CD4-positive, alpha-beta T cell (primary cell): ENCODE data around the gene NFIA. TPM values are rescaled to one million over a fixed set of nuclear protein-coding genes. Genes with fewer than 3 reads are reported as not detected.

Experiments
- ATAC-seq: fragments of 200-7000 bp; cut with Tn5 transposase; one replicate; pipeline ENCODE4 v1.10.0; 2022; ENCODE audit warnings: mild to moderate bottlenecking; ENCODE audit not compliant: poor library complexity
- CTCF ChIA-PET: fragments of 350-600 bp; sonication (Branson Sonifier 250); formaldehyde crosslinking; loops from one replicate; lab custom pipeline; 2021; ENCODE audit warnings: antibody characterized with exemption, inconsistent platforms; lab: Charles Lee
- POLR2A ChIA-PET: fragments of 350-600 bp; sonication (Branson Sonifier 250); formaldehyde crosslinking; loops from one replicate; lab custom pipeline; 2021; ENCODE audit warnings: antibody characterized with exemption, inconsistent platforms; lab: Charles Lee
- DNase-seq, 14 experiments: peaks; one replicate each; pipeline ENCODE4 v3.0.0-alpha.2; 2013 to 2020; ENCODE audit warnings: mixed read lengths in 2 of 14
- H3K27ac ChIP-seq, 2 donors: one replicate each; pipeline versions ENCODE4 v1.5.1 to v1.7.0; 2013; ENCODE audit warnings: low read length in 2 of 2, low read depth in 1 of 2, mild to moderate bottlenecking in 1 of 2
- H3K27me3 ChIP-seq, 2 experiments: 1 replicate in 1 of 2; 2 replicates in 1 of 2; pipeline versions ENCODE4 v1.6.1 to v1.7.0; 2013; ENCODE audit warnings: low read length in 2 of 2, control low read depth in 1 of 2, mild to moderate bottlenecking in 1 of 2, moderate library complexity in 1 of 2; ENCODE audit not compliant: insufficient read depth in 2 of 2, control insufficient read depth in 1 of 2
- H3K36me3 ChIP-seq: one replicate; pipeline ENCODE4 v1.6.1; 2013; ENCODE audit warnings: low read length, control low read depth; ENCODE audit not compliant: insufficient read depth
- H3K4me1 ChIP-seq: one replicate; pipeline ENCODE4 v1.6.1; 2013; ENCODE audit warnings: low read length, control low read depth; ENCODE audit not compliant: insufficient read depth
- H3K4me3 ChIP-seq: one replicate; pipeline ENCODE4 v1.5.1; 2013; ENCODE audit warnings: mild to moderate bottlenecking, low read length, moderate library complexity
- H3K9me3 ChIP-seq, 2 experiments: 1 replicate in 1 of 2; 2 replicates in 1 of 2; pipeline versions ENCODE4 v1.6.1 to v1.7.0; 2013; ENCODE audit warnings: low read length in 2 of 2, mild to moderate bottlenecking in 2 of 2, control low read depth in 1 of 2, moderate library complexity in 1 of 2; ENCODE audit not compliant: control insufficient read depth in 1 of 2, insufficient read depth in 1 of 2
- H3K27ac Mint-ChIP-seq: one replicate; pipeline ENCODE4 v1.8.0; 2020; ENCODE audit warnings: mixed read lengths
- H3K27me3 Mint-ChIP-seq: one replicate; pipeline ENCODE4 v1.8.0; 2021; ENCODE audit warnings: mixed read lengths
- H3K36me3 Mint-ChIP-seq: one replicate; pipeline ENCODE4 v1.8.0; 2021; ENCODE audit warnings: low read depth, mixed read lengths
- H3K4me1 Mint-ChIP-seq: one replicate; pipeline ENCODE4 v1.8.0; 2021; ENCODE audit warnings: low read depth, mixed read lengths
- H3K4me3 Mint-ChIP-seq: one replicate; pipeline ENCODE4 v1.8.0; 2020; ENCODE audit warnings: mild to moderate bottlenecking, mixed read lengths
- H3K9me3 Mint-ChIP-seq: one replicate; pipeline ENCODE4 v1.8.0; 2020; ENCODE audit warnings: mixed read lengths
- intact Hi-C, 2 experiments: fragments of 100-400 bp; cut with DNase I in 1 of 2; cut with micrococcal nuclease in 1 of 2; formaldehyde crosslinking; loops; one replicate each; pipeline versions ENCODE4 v1.15.1 to v1.9.0; 2023 to 2025; cut with DNase I, micrococcal nuclease
- total RNA-seq, 174 experiments: library from RNA in 2 of 174; stranded (reverse) in 2 of 174; gene quantifications; one replicate each; pipeline ENCODE4 v1.2.3 and lab custom pipeline; 2021 to 2026
- TF ChIP-seq, protein P1 (sequence below): fragments of 200-600 bp; IDR thresholded peaks from one replicate; pipeline ENCODE4 v1.8.0; 2022; ENCODE audit warnings: antibody characterized with exemption, mild to moderate bottlenecking

Gene NFIA
- total RNA-seq, 2 experiments from 2014 or later: 4.8 to 5.9 TPM

DNA sequence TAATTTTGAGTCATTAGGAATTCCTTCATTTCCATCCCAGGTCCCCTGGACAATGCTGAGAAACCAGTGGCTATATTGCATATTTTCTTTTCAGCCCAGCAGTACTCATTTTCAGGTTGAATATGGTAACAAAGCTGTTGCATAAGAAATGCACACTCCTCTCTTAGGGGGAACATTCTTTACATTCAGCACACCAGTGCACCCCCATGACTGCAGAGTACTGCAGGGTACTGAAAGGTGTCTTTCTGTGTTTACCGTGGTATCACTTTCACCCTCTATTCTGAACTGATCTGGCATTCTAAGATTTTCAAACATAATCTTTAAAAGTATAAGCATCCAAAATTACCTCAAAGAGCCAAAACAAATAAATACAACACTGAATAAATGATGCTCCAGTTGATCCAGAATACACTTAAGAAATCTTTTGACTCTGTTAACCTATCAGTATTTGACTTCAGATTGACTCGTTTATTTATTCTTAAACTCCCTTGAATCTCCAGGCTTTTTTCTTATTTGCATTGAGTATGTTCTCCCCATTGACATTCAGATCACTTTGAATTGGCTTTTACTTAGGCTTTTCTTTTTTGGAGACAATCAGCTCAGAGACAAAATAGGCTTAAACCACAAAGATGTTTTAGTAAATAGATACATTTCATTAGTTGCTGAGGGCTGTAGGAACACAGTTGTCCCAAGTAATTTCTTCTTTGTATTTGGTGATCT, 213.6 kb downstream of the NFIA start:
- DNase-seq: no peak
- H3K4me1 Mint-ChIP-seq: no peaks in the 10 kb centered on the region

DNA sequence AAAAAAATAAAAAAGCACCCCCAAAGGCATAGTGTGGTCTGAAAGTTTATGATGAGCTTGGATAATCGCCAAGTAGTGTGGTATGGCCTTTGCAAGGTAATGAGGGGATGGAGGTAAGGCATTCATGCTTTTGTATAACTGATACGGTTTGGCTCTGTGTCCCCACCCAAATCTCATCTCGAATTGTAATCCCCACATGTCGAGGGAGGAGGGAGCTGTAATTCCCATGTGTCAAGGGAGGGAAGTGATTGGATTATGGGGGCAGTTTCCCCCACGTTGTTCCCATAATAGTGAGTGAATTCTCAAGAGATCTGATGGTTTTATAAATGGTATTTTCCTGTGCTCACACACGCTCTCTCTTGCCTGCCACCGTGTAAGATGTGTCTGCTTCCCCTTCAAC, 215.5 kb downstream of the NFIA start:
- Histone ChIP-seq H3K27ac (no peak overlapping the region), H3K36me3 (no peaks in the 10 kb centered on the region), H3K27me3 (no peaks in the 10 kb centered on the region), H3K9me3 (no peaks in the 10 kb centered on the region), H3K4me3 (no peak overlapping the region), H3K4me1 (no peaks in the 10 kb centered on the region)
- no peak for DNase-seq
- Mint-ChIP-seq H3K4me1 (no peaks in the 10 kb centered on the region), H3K9me3 (no peaks in the 10 kb centered on the region), H3K27ac (no peak overlapping the region), H3K36me3 (no peaks in the 10 kb centered on the region), H3K27me3 (no peaks in the 10 kb centered on the region), H3K4me3 (no peak overlapping the region)
- CTCF ChIA-PET: no interaction called here
- intact Hi-C loops: loop anchor here in 1 of 2 experiments (1.0 kb wide), 1 partner anchor 59 kb away; no protein-coding TSS in a partner anchor
- TF ChIP-seq, protein P1, sequence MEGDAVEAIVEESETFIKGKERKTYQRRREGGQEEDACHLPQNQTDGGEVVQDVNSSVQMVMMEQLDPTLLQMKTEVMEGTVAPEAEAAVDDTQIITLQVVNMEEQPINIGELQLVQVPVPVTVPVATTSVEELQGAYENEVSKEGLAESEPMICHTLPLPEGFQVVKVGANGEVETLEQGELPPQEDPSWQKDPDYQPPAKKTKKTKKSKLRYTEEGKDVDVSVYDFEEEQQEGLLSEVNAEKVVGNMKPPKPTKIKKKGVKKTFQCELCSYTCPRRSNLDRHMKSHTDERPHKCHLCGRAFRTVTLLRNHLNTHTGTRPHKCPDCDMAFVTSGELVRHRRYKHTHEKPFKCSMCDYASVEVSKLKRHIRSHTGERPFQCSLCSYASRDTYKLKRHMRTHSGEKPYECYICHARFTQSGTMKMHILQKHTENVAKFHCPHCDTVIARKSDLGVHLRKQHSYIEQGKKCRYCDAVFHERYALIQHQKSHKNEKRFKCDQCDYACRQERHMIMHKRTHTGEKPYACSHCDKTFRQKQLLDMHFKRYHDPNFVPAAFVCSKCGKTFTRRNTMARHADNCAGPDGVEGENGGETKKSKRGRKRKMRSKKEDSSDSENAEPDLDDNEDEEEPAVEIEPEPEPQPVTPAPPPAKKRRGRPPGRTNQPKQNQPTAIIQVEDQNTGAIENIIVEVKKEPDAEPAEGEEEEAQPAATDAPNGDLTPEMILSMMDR: no peak
- no peak for ATAC-seq
- POLR2A ChIA-PET: no interaction called here

More for the DNA sequence above, 213.6 kb downstream of the NFIA start:
- H3K27ac Mint-ChIP-seq: no peak overlapping the region
- TF ChIP-seq, protein P1: no peak
- no peak overlapping the region for H3K4me3 Mint-ChIP-seq
- POLR2A ChIA-PET: no interaction called here
- Histone ChIP-seq H3K4me1 (no peaks in the 10 kb centered on the region), H3K27me3 (no peaks in the 10 kb centered on the region), H3K27ac (no peak overlapping the region), H3K9me3 (no peaks in the 10 kb centered on the region), H3K36me3 (no peaks in the 10 kb centered on the region), H3K4me3 (no peak overlapping the region)
- H3K27me3 Mint-ChIP-seq: no peaks in the 10 kb centered on the region
- intact Hi-C loops: no loop called here
- H3K9me3 Mint-ChIP-seq: no peaks in the 10 kb centered on the region
- CTCF ChIA-PET: no interaction called here
- ATAC-seq: no peak
- H3K36me3 Mint-ChIP-seq: no peaks in the 10 kb centered on the region

DNA sequence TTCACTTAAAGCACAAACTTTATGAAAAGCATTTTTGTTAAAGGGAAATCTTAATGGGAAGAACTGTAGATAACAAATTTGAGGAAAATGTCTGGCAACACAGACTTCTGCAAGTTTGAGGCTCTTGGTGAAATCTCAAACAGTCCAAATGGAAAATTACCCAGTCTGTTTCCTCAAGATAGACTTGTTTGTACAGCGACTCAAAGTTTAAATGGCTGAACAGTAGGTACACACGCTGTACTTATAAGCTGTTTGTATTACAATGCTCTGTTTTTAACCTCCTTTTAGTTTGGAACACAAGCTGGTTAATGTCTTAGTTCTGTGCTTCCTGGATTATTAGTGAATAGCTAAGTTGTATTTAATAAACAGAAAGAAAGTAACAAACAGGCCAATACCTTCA, 217.1 kb downstream of the NFIA start:
- Histone ChIP-seq H3K27me3 (no peaks in the 10 kb centered on the region), H3K9me3 (no peaks in the 10 kb centered on the region), H3K4me3 (no peak overlapping the region), H3K36me3 (no peaks in the 10 kb centered on the region), H3K27ac (no peak overlapping the region), H3K4me1 (no peaks in the 10 kb centered on the region)
- no peak for DNase-seq
- ChIA-PET POLR2A (no interaction called here), CTCF (interaction anchor here (0.6 kb wide), 1 partner anchor 59 kb away, joined by 3 read pairs; no protein-coding TSS in a partner anchor)
- intact Hi-C loops: no loop called here
- TF ChIP-seq, protein P1: no peak
- no peaks in the 10 kb centered on the region for H3K27me3 Mint-ChIP-seq
- no peak overlapping the region for H3K4me3 Mint-ChIP-seq
- ATAC-seq: no peak
- no peaks in the 10 kb centered on the region for H3K36me3 Mint-ChIP-seq
- H3K27ac Mint-ChIP-seq: no peak overlapping the region
- H3K9me3 Mint-ChIP-seq: no peaks in the 10 kb centered on the region
- H3K4me1 Mint-ChIP-seq: no peaks in the 10 kb centered on the region
